Measurements from ENCODE around the gene YIF1B. TPM values are rescaled to one million over a fixed set of nuclear protein-coding genes. Genes with fewer than 3 reads are reported as not detected.

Gene YIF1B
- total and polyA plus RNA-seq, 2 experiments from 2014 or later, result 82.8 to 106 TPM

DNA sequence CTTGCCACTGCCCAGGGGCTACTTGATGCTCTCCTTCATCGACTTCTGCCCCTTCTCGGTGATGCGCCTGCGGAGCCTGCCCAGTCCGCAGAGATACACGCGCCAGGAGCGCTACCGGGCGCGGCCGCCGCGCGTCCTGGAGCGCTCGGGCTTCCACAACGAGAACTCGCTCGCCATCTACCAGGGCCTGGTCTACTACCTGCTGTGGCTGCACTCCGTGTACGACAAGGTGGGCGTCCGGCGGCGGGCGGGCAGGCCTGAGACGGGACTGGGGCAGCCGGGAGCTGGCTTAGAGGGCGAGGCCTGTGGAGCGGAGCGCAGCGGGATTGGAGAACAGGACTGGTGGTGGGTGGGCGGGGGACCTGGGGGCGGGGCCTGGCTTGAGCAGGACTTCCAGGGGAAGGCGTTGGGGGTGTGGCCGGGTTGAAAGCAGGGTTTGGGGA is 45.9 kb upstream of the YIF1B start:
- Histone ChIP-seq H3K4me3 (peak overlapping the region; percentile 92), H3K27ac (ENCODE audit: low read depth) (peak overlapping the region; percentile 92; the same call in 1 of the 2 replicates), H3K79me2 (replicated peaks; ENCODE audit: insufficient read depth) (no peaks in the 10 kb centered on the region), H3K4me1 (ENCODE audit: insufficient read depth) (peaks cover 12% of the 10 kb centered on the region), H2AFZ (peak overlapping the region; percentile 92), H3K36me3 (ENCODE audit: insufficient read depth) (no peaks in the 10 kb centered on the region), H3K9me2 (ENCODE audit: insufficient read depth) (no peaks in the 10 kb centered on the region), H4K20me1 (replicated peaks; ENCODE audit: insufficient read depth) (no peaks in the 10 kb centered on the region; the same call in 1 of the 2 replicates), H3K4me2 (peak overlapping the region; percentile 90), H3K27me3 (ENCODE audit: insufficient read depth) (peaks cover 29% of the 10 kb centered on the region), H3F3A (replicated peaks; ENCODE audit: low read depth) (0 out of 2 replicates have a peak, but pooled peaks cover 11% of the 10 kb centered on the region)
- Mint-ChIP-seq H3K36me3 (ENCODE audit: low read depth) (no peaks in the 10 kb centered on the region; the same call in 2 of the 3 replicates), H3K4me1 (peaks cover 15% of the 10 kb centered on the region), H3K4me3 (peak overlapping the region; percentile 91), H3K27ac (peak overlapping the region; percentile 92), H3K27me3 (ENCODE audit: insufficient read depth, low read depth, poor library complexity) (peaks cover 26% of the 10 kb centered on the region), H3K9me3 (peaks cover 7% of the 10 kb centered on the region; the same call in 2 of the 3 replicates)
- DNase-seq (ENCODE audit: low spot score), result peak; percentile 99
- TF ChIP-seq STAT1 (IDR thresholded peaks at IDR 0.05; ENCODE audit: unreplicated experiment), result no peak
- TF ChIP-seq POLR2AphosphoS5 (IDR thresholded peaks at IDR 0.05; ENCODE audit: low read depth), result peak; percentile 85
- peak; percentile 81 for ATAC-seq

DNA sequence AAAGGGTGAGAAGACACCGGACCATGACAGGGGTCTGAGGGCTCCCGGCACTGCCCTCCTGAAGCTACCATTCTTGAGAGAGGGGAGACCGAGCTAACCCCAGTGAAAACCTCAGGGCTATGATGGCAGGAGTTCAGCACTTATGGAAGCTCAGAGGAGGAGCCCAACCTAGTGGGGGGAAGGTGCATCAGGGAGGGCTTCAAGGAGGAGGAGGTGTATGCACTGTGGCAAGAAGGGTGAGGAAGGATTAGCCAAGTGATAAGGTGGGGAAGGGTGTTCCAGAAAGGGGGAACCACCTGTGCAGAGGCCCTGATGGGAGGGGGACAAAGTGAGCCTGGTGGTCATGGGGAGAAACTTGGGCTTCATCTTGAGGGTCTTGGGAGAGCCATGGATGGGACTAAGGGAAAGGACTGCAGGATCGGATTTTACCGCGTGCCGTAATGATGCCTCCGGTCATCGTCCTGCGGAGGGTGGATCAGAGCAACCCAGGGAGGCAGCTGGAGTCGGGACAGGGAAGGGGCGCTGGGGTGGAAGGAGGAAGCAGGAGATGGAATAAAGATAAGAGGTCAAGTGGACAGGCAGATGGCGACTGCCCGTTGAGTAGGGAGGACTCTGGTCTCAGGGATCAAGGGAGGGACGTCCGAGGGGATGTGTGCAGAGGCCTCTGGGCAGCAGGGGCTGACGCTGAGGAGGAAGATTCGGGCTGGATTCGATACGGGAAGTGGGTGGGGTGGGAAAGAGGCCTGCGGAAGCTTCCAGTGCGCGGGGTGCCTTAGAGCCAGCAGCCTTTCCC is 45.3 kb upstream of the YIF1B start:
- Mint-ChIP-seq H3K27me3 (ENCODE audit: insufficient read depth, low read depth, poor library complexity) (peaks cover 26% of the 10 kb centered on the region), H3K9me3 (peaks cover 7% of the 10 kb centered on the region; the same call in 2 of the 3 replicates), H3K4me1 (peaks cover 17% of the 10 kb centered on the region), H3K36me3 (ENCODE audit: low read depth) (no peaks in the 10 kb centered on the region; the same call in 2 of the 3 replicates), H3K27ac (no peak overlapping the region), H3K4me3 (peak overlapping the region; percentile 91)
- no peaks in the 10 kb centered on the region; the same call in 1 of the 2 replicates for H4K20me1 ChIP-seq (replicated peaks; ENCODE audit: insufficient read depth)
- 0 out of 2 replicates have a peak, but pooled peaks cover 11% of the 10 kb centered on the region for H3F3A ChIP-seq (replicated peaks; ENCODE audit: low read depth)
- no peaks in the 10 kb centered on the region for H3K9me2 ChIP-seq (ENCODE audit: insufficient read depth)
- DNase-seq (ENCODE audit: low spot score) (no peak), ATAC-seq (peak; percentile 1; the same call in 2 of the 3 replicates)
- H3K4me2 ChIP-seq, result peak overlapping the region; percentile 90
- peaks cover 12% of the 10 kb centered on the region for H3K4me1 ChIP-seq (ENCODE audit: insufficient read depth)
- H3K79me2 ChIP-seq (replicated peaks; ENCODE audit: insufficient read depth), result no peaks in the 10 kb centered on the region
- no peaks in the 10 kb centered on the region for H3K36me3 ChIP-seq (ENCODE audit: insufficient read depth)
- H3K4me3 ChIP-seq, result peak overlapping the region; percentile 92
- peak overlapping the region; percentile 85 for H2AFZ ChIP-seq
- H3K27ac ChIP-seq (ENCODE audit: low read depth), result no peak overlapping the region
- H3K27me3 ChIP-seq (ENCODE audit: insufficient read depth), result peaks cover 29% of the 10 kb centered on the region
- TF ChIP-seq ZNF114 (CRISPR knock-in tag; IDR thresholded peaks at IDR 0.05), result no peak
- TF ChIP-seq POLR2AphosphoS5 (IDR thresholded peaks at IDR 0.05; ENCODE audit: low read depth), result no peak
- no peak for TF ChIP-seq ZNF331 (CRISPR knock-in tag; IDR thresholded peaks at IDR 0.05; ENCODE audit: low read depth)
- no peak for TF ChIP-seq EZH2 (IDR thresholded peaks at IDR 0.05; ENCODE audit: low read depth, unreplicated experiment)
- TF ChIP-seq, protein P1, sequence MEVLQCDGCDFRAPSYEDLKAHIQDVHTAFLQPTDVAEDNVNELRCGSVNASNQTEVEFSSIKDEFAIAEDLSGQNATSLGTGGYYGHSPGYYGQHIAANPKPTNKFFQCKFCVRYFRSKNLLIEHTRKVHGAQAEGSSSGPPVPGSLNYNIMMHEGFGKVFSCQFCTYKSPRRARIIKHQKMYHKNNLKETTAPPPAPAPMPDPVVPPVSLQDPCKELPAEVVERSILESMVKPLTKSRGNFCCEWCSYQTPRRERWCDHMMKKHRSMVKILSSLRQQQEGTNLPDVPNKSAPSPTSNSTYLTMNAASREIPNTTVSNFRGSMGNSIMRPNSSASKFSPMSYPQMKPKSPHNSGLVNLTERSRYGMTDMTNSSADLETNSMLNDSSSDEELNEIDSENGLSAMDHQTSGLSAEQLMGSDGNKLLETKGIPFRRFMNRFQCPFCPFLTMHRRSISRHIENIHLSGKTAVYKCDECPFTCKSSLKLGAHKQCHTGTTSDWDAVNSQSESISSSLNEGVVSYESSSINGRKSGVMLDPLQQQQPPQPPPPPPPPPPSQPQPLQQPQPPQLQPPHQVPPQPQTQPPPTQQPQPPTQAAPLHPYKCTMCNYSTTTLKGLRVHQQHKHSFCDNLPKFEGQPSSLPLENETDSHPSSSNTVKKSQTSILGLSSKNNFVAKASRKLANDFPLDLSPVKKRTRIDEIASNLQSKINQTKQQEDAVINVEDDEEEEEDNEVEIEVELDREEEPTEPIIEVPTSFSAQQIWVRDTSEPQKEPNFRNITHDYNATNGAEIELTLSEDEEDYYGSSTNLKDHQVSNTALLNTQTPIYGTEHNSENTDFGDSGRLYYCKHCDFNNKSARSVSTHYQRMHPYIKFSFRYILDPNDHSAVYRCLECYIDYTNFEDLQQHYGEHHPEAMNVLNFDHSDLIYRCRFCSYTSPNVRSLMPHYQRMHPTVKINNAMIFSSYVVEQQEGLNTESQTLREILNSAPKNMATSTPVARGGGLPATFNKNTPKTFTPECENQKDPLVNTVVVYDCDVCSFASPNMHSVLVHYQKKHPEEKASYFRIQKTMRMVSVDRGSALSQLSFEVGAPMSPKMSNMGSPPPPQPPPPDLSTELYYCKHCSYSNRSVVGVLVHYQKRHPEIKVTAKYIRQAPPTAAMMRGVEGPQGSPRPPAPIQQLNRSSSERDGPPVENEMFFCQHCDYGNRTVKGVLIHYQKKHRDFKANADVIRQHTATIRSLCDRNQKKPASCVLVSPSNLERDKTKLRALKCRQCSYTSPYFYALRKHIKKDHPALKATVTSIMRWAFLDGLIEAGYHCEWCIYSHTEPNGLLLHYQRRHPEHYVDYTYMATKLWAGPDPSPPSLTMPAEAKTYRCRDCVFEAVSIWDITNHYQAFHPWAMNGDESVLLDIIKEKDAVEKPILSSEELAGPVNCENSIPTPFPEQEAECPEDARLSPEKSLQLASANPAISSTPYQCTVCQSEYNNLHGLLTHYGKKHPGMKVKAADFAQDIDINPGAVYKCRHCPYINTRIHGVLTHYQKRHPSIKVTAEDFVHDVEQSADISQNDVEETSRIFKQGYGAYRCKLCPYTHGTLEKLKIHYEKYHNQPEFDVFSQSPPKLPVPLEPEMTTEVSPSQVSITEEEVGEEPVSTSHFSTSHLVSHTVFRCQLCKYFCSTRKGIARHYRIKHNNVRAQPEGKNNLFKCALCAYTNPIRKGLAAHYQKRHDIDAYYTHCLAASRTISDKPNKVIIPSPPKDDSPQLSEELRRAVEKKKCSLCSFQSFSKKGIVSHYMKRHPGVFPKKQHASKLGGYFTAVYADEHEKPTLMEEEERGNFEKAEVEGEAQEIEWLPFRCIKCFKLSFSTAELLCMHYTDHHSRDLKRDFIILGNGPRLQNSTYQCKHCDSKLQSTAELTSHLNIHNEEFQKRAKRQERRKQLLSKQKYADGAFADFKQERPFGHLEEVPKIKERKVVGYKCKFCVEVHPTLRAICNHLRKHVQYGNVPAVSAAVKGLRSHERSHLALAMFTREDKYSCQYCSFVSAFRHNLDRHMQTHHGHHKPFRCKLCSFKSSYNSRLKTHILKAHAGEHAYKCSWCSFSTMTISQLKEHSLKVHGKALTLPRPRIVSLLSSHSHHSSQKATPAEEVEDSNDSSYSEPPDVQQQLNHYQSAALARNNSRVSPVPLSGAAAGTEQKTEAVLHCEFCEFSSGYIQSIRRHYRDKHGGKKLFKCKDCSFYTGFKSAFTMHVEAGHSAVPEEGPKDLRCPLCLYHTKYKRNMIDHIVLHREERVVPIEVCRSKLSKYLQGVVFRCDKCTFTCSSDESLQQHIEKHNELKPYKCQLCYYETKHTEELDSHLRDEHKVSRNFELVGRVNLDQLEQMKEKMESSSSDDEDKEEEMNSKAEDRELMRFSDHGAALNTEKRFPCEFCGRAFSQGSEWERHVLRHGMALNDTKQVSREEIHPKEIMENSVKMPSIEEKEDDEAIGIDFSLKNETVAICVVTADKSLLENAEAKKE (CRISPR knock-in tag; IDR thresholded peaks at IDR 0.05), result no peak
- no peak for TF ChIP-seq NANOG (IDR thresholded peaks at IDR 0.05; ENCODE audit: borderline replicate concordance)
- TF ChIP-seq, protein P2, sequence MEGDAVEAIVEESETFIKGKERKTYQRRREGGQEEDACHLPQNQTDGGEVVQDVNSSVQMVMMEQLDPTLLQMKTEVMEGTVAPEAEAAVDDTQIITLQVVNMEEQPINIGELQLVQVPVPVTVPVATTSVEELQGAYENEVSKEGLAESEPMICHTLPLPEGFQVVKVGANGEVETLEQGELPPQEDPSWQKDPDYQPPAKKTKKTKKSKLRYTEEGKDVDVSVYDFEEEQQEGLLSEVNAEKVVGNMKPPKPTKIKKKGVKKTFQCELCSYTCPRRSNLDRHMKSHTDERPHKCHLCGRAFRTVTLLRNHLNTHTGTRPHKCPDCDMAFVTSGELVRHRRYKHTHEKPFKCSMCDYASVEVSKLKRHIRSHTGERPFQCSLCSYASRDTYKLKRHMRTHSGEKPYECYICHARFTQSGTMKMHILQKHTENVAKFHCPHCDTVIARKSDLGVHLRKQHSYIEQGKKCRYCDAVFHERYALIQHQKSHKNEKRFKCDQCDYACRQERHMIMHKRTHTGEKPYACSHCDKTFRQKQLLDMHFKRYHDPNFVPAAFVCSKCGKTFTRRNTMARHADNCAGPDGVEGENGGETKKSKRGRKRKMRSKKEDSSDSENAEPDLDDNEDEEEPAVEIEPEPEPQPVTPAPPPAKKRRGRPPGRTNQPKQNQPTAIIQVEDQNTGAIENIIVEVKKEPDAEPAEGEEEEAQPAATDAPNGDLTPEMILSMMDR (conservative IDR thresholded peaks at IDR 0.05; ENCODE audit: low read depth in 2 of 2), result no peak
